Measurements from ENCODE around the gene DAP.

DNA sequence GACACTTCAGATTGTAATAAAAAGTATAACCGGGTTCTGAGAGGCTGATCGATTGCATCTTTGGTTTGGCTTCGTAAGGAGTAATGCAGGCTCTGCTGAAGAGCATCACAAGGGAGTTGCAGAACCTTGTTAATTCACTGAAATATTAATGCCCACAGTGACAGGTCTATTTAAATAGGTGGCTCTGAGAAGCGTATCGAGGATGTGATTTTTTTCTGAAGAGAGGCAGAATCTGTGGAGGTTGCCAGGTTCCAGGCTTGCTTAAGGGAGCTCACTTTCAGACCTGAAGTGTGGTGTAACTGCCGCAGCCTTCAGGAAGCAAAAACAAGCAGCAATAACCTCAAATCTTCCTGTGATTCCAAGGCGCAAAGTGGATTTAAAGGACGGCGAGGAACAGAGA is 116.8 kb downstream of the DAP start:
- TF ChIP-seq, protein P1, sequence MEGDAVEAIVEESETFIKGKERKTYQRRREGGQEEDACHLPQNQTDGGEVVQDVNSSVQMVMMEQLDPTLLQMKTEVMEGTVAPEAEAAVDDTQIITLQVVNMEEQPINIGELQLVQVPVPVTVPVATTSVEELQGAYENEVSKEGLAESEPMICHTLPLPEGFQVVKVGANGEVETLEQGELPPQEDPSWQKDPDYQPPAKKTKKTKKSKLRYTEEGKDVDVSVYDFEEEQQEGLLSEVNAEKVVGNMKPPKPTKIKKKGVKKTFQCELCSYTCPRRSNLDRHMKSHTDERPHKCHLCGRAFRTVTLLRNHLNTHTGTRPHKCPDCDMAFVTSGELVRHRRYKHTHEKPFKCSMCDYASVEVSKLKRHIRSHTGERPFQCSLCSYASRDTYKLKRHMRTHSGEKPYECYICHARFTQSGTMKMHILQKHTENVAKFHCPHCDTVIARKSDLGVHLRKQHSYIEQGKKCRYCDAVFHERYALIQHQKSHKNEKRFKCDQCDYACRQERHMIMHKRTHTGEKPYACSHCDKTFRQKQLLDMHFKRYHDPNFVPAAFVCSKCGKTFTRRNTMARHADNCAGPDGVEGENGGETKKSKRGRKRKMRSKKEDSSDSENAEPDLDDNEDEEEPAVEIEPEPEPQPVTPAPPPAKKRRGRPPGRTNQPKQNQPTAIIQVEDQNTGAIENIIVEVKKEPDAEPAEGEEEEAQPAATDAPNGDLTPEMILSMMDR (conservative IDR thresholded peaks at IDR 0.05; ENCODE audit: low read depth, low read length): no peak
- TF ChIP-seq EZH2 (IDR thresholded peaks at IDR 0.05; ENCODE audit: borderline replicate concordance, low read depth, low read length, poor library complexity, severe bottlenecking): no peak

Data from A673 (cell line).